C4-2B (cell line): ENCODE data around the gene EIF3K.

ENCODE experiments used
- H3K27ac ChIP-seq: fragments of 450-650 bp; 2 replicates; pipeline ENCODE4 v1.5.1; 2017
- CTCF ChIP-seq: fragments of 450-650 bp; conservative IDR thresholded peaks from 2 replicates; pipeline ENCODE4 v1.5.1; 2017; ENCODE audit warnings: mild to moderate bottlenecking
- ZFX ChIP-seq: fragments of 450-650 bp; IDR thresholded peaks from 2 replicates; pipeline ENCODE4 v1.6.1; 2017

Gene EIF3K

GRCh38 chr19:38635483-38636399 lies 16.8 kb downstream of the EIF3K start:
- TF ChIP-seq CTCF (no peak), ZFX (no peak)
- no peak overlapping the region for H3K27ac ChIP-seq

- H3K27ac ChIP-seq = no peak overlapping the region
- TF ChIP-seq CTCF (no peak), ZFX (no peak)
These were observed 19.5 kb downstream of the EIF3K start for GRCh38 chr19:38638461-38638860.

- no peak overlapping the region for H3K27ac ChIP-seq
- TF ChIP-seq ZFX (no peak), CTCF (no peak)
These were observed 20.7 kb downstream of the EIF3K start for GRCh38 chr19:38639679-38640078.

- no peak overlapping the region for H3K27ac ChIP-seq
- TF ChIP-seq CTCF (no peak), ZFX (no peak)
These were observed 21.4 kb downstream of the EIF3K start for GRCh38 chr19:38640368-38640767.

DNA sequence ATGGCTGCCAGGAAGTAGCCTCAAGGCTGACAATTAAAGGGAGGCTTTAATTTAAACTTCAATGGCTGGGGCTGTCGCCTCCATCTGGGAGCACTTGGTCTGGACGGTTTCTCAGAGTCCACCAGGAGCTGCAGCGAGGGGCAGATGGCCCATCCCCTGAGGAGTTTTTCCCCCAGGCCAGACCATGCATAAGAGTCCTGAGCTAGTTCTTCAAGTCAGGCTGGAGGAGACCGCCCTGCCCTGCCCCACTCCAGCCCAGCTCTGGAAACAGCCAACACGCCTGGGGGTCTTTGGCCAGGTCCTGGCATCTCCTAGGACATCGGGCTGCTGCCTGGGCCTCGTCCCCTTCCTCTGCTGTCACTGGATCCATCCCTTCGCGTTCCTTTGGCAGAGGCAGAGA lies 23.2 kb downstream of the EIF3K start:
- H3K27ac ChIP-seq = no peak overlapping the region
- TF ChIP-seq CTCF = no peak
- TF ChIP-seq ZFX = no peak

GRCh38 chr19:38644719-38645118 lies 25.7 kb downstream of the EIF3K start:
- TF ChIP-seq CTCF (no peak), ZFX (no peak)
- H3K27ac ChIP-seq = no peak overlapping the region

DNA sequence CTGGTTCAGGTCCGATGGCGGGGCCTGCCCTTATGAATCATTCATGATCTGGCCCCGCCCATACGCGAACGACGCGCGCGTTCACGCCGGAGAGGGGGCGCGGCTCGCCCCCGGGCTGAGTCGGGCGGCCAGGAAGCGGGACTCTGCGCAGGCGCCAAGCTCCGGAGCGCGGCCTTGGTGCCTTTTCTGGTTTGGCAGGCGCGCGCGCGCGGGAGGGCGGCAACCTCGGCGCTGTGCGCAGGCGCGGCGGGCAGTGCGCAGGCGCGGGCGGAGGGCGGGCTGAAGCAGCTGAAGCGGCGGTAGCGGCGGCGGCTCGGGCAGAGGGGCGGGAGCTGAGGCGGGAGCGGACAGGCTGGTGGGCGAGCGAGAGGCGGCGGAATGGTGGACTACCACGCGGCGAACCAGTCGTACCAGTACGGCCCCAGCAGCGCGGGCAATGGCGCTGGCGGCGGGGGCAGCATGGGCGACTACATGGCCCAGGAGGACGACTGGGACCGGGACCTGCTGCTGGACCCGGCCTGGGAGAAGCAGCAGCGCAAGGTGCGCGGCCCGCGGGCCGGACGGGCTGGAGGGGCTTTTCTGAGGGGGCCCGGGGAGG lies 28.5 kb downstream of the EIF3K start, which contains the start of gene ACTN4:
ACTN4 (plus strand) TSS at position 282 of the 598 bp plus-strand sequence; CDS start at position 379, 97 bp downstream.
- peak within 1 kb of the TSS; percentile 90 for H3K27ac ChIP-seq
- TF ChIP-seq CTCF (no peak), ZFX (peak; percentile 66; the same call in 1 of the 2 replicates)
